GM18508 (cell line): Measurements from ENCODE around the gene PJA1.

ENCODE experiments used
- ATAC-seq: cut with Tn5 transposase; IDR thresholded peaks from one replicate; pipeline ENCODE4 v1.9.1; 2021; ENCODE audit warnings: moderate number of reproducible peaks; ENCODE audit not compliant: insufficient read depth, unreplicated experiment

PJA1 gene

GRCh38 chrX:69165087-69165651 is at the start of gene PJA1:
Gene PJA1, minus strand, starts transcription at chrX:69165453. Its CDS starts 2,380 bp downstream, at chrX:69163073.
- ATAC-seq, result peak; percentile 49

DNA sequence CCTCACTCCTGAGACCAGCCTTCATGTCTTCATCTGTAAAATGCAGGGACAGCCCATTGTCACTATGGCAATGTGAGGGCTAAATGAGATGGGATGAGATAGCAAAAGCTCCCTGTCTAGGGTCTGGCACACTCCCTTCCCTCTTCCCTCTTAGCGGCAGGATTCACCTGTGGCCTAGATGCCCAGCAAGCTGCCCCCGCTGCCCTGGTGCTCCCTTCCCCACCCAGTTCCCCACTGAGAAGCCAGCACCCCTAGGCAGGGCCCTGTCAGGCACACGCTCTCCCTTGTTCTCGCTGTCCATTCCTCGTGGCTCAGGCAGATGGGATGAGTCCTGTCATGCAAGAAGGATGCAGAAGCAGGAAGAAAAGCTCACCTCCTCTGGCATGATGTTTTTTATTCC is 49.2 kb upstream of the PJA1 start:
- ATAC-seq, result no peak

GRCh38 chrX:69211701-69212100 is 46.4 kb upstream of the PJA1 start:
- no peak for ATAC-seq

GRCh38 chrX:69210581-69210980 is 45.3 kb upstream of the PJA1 start:
- no peak for ATAC-seq

- no peak for ATAC-seq
These were observed 42.0 kb upstream of the PJA1 start for GRCh38 chrX:69207216-69207615.

DNA sequence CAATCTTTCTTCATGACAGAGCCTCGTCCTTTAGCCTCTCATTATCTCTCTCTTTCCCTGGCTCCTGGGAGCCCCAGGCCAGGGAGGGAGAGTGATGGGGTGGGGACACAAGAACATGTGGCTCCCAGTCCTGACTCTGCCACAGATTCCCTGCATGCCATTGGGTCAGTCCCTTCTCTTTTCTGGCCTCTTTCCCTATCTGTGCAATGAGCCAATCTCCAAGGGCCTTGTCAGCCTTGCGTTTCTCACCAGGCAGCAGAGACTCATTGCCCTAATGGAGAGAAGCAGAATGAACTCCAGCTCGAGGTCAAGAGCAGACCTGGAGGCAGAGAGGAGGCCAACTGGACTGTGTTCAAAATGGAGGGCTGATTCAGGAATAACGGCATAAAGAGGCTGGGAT is 38.4 kb upstream of the PJA1 start:
- ATAC-seq, result no peak

DNA sequence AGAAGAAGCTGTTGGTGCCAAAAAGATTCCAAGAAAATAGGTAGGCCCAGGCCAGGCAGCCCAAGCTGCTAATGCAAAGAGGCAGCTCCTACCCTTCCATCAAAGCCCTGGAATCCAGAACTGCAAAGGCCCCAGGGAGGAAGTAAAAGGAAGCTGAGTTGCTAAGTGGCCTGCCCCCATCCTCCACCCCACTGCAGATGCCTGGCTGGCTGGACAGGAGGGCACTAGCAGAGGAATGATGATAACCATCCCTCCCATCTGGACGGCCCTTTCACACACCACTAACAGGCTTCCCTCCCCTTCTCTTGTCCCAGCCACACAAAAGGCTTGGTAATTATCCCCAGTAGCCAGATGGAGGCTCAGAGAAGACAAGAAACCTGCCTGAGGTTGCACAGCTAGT is 32.4 kb upstream of the PJA1 start:
- no peak for ATAC-seq

DNA sequence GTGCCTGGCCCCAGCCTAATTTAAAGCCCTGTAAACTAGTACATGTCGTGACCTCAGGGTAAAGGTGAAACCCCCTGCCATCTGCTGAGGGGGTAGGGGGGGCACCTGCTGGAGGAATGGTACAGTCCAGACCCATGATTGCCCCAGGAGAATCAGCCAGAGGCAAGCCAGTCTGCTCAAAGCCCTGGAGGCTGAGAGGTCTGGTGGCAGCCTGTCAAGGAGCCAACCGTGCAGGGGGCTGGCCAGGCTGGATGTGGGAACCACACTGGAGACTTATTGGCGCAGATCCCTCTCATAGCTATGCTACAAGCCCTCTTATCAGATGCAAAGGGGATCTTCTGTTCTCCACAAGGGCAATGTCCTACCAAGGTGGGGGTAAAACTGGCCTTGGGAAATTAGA is 31.4 kb upstream of the PJA1 start:
- no peak for ATAC-seq

DNA sequence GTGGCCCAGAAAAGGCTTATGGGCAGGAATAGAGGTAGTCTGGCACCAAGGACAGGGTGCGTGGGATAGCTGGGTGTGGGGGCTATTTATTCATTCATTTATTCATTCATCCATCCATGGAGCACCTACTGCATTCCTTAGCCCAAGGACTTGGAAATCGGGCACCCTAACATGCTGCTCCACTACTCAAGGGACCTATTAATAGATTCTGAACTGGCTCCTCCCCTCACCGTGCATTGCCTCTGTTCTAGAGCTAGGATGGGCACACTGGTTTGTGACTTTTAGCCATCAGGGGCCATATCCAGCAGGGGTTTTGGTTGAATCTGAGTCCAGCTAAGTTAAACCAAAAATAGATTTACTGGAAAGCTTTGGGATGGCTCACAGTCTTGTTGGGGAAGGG is 30.6 kb upstream of the PJA1 start:
- no peak for ATAC-seq

DNA sequence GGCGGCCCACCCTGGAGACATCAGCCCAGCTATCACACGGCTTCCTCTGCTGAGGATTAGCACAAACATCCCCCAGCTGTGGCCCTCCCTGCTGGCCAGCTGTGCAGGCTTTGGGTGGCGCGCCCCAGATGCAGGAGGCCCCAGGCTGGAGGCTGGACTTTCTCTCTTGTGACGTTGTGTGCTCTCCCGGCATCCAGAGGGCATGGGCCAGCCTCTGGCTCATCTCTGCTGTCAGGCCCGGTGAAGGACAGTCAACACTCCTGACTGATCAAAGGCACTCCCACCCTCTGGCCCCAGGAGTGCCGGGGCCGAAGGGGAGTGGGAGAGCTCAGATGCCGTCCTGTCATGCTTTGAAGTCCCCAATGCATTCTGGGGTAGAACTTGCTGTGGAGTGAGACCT is 29.9 kb upstream of the PJA1 start:
- no peak for ATAC-seq

DNA sequence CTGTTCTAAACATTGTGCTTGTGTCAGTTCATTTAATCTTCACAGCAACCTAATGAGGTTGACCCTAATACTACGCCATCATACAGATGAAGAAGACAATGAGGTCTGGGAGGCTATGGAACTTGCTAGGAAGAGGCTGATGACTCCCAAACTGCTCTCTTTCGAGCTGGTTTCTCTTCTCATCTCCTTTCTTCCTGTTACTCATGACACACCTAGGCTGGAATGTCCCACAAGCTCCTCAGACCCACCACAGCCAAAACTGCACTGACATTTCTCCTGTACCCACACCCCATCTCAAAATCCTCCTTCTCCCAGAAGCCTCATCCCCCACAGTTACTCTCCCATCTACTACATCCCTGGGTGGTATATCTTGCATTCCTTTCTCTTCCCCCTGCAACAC is 27.4 kb upstream of the PJA1 start:
- no peak for ATAC-seq

DNA sequence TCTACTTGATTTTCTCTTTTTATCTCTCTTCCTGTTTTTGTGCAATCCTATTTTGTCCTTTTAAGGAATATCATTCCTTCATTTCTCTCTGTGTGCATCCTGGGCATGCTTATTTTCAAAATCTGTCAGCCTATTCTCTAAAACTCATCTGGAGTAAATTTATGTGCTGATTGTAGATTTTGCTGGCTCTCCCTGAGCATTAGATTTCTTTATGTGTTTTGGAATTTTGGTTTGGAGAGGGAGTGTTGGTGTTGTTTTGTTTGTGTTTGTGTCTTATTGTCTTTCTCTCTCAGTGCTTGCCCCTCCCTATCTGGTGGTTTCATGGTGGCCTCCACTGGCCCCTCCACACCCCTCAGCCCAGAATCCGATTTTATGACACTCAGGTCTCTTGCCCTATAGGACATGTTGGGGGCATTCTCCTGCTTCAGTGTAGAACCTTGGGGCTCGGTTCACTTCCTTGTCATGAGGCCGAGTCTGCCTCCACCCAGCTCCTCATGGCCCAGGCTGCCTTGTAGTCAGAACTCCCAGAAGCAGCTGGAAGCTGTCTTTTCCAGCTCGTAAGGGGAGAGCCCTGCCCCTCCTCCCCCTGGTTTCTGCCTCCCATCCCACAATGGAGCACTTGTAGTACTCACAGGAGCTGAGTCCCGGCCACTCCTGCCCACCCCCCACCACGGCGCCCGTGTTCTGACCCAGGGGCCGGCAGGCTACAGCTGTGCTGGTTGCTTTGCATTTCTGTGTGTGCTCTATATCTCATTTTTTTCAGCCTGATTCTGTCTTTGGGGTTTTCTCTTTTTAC is 24.5 kb upstream of the PJA1 start:
- no peak for ATAC-seq

DNA sequence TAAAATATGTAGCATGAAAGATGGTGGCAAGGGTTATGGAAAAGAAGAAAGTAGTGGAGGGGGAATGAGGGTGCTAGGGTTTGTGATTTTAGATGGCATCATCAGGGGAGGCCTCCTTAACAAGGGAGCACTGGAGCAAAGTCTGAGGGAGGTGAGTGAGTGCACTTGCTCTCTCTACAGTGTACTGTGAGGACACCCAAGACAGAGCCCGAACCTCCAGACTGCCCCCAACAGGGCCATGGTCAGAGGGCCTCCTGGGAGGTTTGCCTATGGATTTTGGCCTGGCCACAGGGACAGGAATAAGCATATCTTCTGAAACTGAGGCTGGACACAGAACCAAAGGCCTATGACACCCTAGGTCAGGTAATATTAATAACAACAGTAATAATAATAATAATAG is 21.4 kb upstream of the PJA1 start:
- no peak for ATAC-seq

DNA sequence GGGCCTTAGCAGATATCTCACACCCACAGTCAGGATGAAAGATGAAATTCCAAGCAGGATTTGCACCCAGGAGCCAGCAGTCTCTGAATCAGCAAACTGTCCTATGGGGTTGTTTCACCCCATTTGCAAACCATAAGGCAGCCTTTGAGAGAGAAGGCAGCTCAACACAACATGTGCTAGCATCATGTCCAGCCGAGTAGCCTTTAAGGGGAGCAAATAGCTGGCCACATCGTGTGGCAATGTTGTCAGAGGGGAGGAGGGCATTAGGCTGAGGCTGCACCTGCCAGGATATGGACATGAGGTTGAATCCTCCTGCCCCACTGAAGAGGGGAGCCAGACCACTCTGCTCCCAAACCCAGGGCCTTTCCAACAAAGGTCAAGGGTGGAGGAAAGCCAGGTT is 20.6 kb upstream of the PJA1 start:
- no peak for ATAC-seq

- no peak for ATAC-seq
These were observed 19.9 kb upstream of the PJA1 start for GRCh38 chrX:69185141-69185540.

GRCh38 chrX:69182818-69183380 is 17.6 kb upstream of the PJA1 start:
- no peak for ATAC-seq

GRCh38 chrX:69179380-69179911 is 14.2 kb upstream of the PJA1 start:
- no peak for ATAC-seq

- no peak for ATAC-seq
These were observed 13.3 kb upstream of the PJA1 start for GRCh38 chrX:69178592-69178991.

GRCh38 chrX:69177511-69178162 is 12.4 kb upstream of the PJA1 start:
- no peak for ATAC-seq

GRCh38 chrX:69176053-69176452 is 10.8 kb upstream of the PJA1 start:
- no peak for ATAC-seq

DNA sequence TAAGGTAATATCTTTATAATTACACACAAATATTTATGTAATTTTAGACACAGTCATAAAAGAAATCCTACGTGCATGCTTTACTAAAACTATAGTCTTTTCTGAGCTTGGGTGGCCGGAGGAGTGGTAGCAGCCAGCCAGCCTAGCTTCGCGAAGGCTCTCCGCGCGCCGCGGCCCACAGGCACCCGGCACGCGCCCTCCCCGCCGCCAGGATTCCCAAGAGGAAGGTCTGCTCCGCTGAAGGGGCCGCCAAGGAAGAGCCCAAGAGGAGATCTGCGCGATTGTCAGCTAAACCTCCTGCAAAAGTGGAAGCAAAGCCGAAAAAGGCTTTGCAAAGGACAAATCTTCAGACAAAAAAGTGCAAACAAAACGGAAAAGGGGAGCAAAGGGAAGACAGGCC is 8.7 kb upstream of the PJA1 start:
- ATAC-seq, result no peak
